Bronchial epithelial cell (primary cell): ENCODE measurements around the gene EMP3. TPM values are rescaled to one million over a fixed set of nuclear protein-coding genes. Genes with fewer than 3 reads are reported as not detected.
A peak's percentile ranks its signal among the peaks of the same experiment; 100 is the strongest.
"Not testable (repeated sequence)": the region's sequence is repeated elsewhere in the genome, so short reads cannot be mapped to it uniquely, and the experiment has no call there.

Experiments used
- DNase-seq: peaks from one replicate; pipeline ENCODE4 v3.0.0-alpha.2; 2010; ENCODE audit warnings: low read depth
- FAIRE-seq: peaks from 2 replicates; lab custom pipeline; 2011; peaks lifted over from hg19 to GRCh38; lab: Jason Lieb, UNC
- H3K27me3 ChIP-seq: 2 replicates; pipeline ENCODE4 v1.5.1; 2011; ENCODE audit warnings: low read length; ENCODE audit not compliant: control insufficient read depth, insufficient read depth
- H3K36me3 ChIP-seq: 2 replicates; pipeline ENCODE4 v1.5.1; 2011; ENCODE audit warnings: low read length; ENCODE audit not compliant: control insufficient read depth, insufficient read depth
- H3K4me3 ChIP-seq: 2 replicates; pipeline ENCODE4 v1.5.1; 2011; ENCODE audit warnings: mild to moderate bottlenecking, low read depth, low read length, control low read depth
- CTCF ChIP-seq: IDR thresholded peaks from 2 replicates; pipeline ENCODE4 v1.5.1; 2011; ENCODE audit warnings: mild to moderate bottlenecking, moderate library complexity, low read length, control low read depth, inconsistent platforms; ENCODE audit not compliant: insufficient read depth, severe bottlenecking
- total RNA-seq: library from RNA; depleted of rRNA; stranded (reverse); fragments of >200 nt; gene quantifications from 2 replicates; pipeline ENCODE4 v1.2.1, GENCODE V29; 2014

The EMP3 gene
- total RNA-seq, 1 donor from 2014 or later = 9.0 TPM

- FAIRE-seq (peak; percentile 40), DNase-seq (no peak)
- no peak for TF ChIP-seq CTCF
- Histone ChIP-seq H3K36me3 (no peaks in the 10 kb centered on the region), H3K27me3 (no peaks in the 10 kb centered on the region), H3K4me3 (no peak overlapping the region)
Measured at GRCh38 chr19:48301886-48302599, 23.3 kb upstream of the EMP3 start.

GRCh38 chr19:48302600-48302959 lies 22.8 kb upstream of the EMP3 start:
- Histone ChIP-seq H3K36me3 (no peaks in the 10 kb centered on the region), H3K27me3 (no peaks in the 10 kb centered on the region), H3K4me3 (no peak overlapping the region)
- FAIRE-seq (no peak), DNase-seq (no peak)
- no peak for TF ChIP-seq CTCF

GRCh38 chr19:48303367-48303766 lies 22.0 kb upstream of the EMP3 start:
- no peak for TF ChIP-seq CTCF
- Histone ChIP-seq H3K4me3 (no peak overlapping the region), H3K36me3 (no peaks in the 10 kb centered on the region), H3K27me3 (no peaks in the 10 kb centered on the region)
- DNase-seq (no peak), FAIRE-seq (no peak)

- no peak for DNase-seq
Measured at GRCh38 chr19:48303866-48304265, 21.5 kb upstream of the EMP3 start.

GRCh38 chr19:48308631-48309586 lies 16.4 kb upstream of the EMP3 start:
- peak; percentile 30 for DNase-seq
- Histone ChIP-seq H3K4me3 (no peak overlapping the region), H3K27me3 (no peaks in the 10 kb centered on the region), H3K36me3 (no peaks in the 10 kb centered on the region)
- peak; percentile 60 for TF ChIP-seq CTCF
- no peak for FAIRE-seq

More at GRCh38 chr19:48303866-48304265, 21.5 kb upstream of the EMP3 start:
- Histone ChIP-seq H3K27me3 (no peaks in the 10 kb centered on the region), H3K36me3 (no peaks in the 10 kb centered on the region), H3K4me3 (no peak overlapping the region)
- FAIRE-seq = no peak
- no peak for TF ChIP-seq CTCF

GRCh38 chr19:48309731-48310130 lies 15.6 kb upstream of the EMP3 start:
- H3K36me3 ChIP-seq, H3K4me3 ChIP-seq, DNase-seq, FAIRE-seq, H3K27me3 ChIP-seq: not testable (repeated sequence)
